Activated CD8-positive, alpha-beta T cell treated with anti-CD3 and anti-CD28 coated beads for 36 hours (primary cell): ENCODE measurements around the gene PRKD2. TPM values are rescaled to one million over a fixed set of nuclear protein-coding genes. Genes with fewer than 3 reads are reported as not detected.

Experiments used
- ATAC-seq: fragments of 200-7000 bp; cut with Tn5 transposase; one replicate; pipeline ENCODE4 v1.10.0; 2021; ENCODE audit warnings: mild to moderate bottlenecking, moderate library complexity
- CTCF ChIA-PET: fragments of 350-600 bp; sonication (Branson Sonifier 250); formaldehyde crosslinking; loops from one replicate; lab custom pipeline; 2021; ENCODE audit warnings: antibody characterized with exemption; lab: Charles Lee
- POLR2A ChIA-PET: fragments of 350-600 bp; sonication (Branson Sonifier 250); formaldehyde crosslinking; loops from one replicate; lab custom pipeline; 2021; ENCODE audit warnings: antibody characterized with exemption; lab: Charles Lee
- DNase-seq: peaks from one replicate; pipeline ENCODE4 v3.0.0-alpha.2; 2020
- H3K27ac Mint-ChIP-seq: one replicate; pipeline ENCODE4 v1.8.0; 2021; ENCODE audit warnings: mild to moderate bottlenecking, mixed read lengths
- H3K27me3 Mint-ChIP-seq: one replicate; pipeline ENCODE4 v1.8.0; 2021; ENCODE audit warnings: mixed read lengths
- H3K36me3 Mint-ChIP-seq: one replicate; pipeline ENCODE4 v1.8.0; 2021; ENCODE audit warnings: low read depth, mixed read lengths
- H3K4me1 Mint-ChIP-seq: one replicate; pipeline ENCODE4 v1.8.0; 2021; ENCODE audit warnings: low read depth, mixed read lengths
- H3K4me3 Mint-ChIP-seq: one replicate; pipeline ENCODE4 v1.8.0; 2021; ENCODE audit warnings: mild to moderate bottlenecking, moderate library complexity, mixed read lengths
- H3K9me3 Mint-ChIP-seq: one replicate; pipeline ENCODE4 v1.8.0; 2021; ENCODE audit warnings: mixed read lengths
- CTCF ChIP-seq: fragments of 200-600 bp; IDR thresholded peaks from one replicate; pipeline ENCODE4 v1.8.0; 2022; ENCODE audit warnings: antibody characterized with exemption, mild to moderate bottlenecking
- intact Hi-C: fragments of 100-400 bp; cut with micrococcal nuclease; formaldehyde crosslinking; loops from one replicate; pipeline ENCODE4 v1.10.0; 2022
- total RNA-seq, 2 experiments: library from RNA; stranded (reverse); gene quantifications; one replicate each; pipeline ENCODE4 v1.2.3, GENCODE V29; 2021

Gene PRKD2
- total RNA-seq, 2 experiments from 2014 or later, result 81.1 to 86.0 TPM

GRCh38 chr19:46726551-46726950 is 9.6 kb upstream of the PRKD2 start:
- H3K9me3 Mint-ChIP-seq, result no peaks in the 10 kb centered on the region
- peaks cover 15% of the 10 kb centered on the region for H3K4me1 Mint-ChIP-seq
- intact Hi-C loops, result loop anchor here (10.0 kb wide), 1 partner anchor 112 kb away; no protein-coding TSS in a partner anchor
- no peak for DNase-seq
- ChIA-PET POLR2A (no interaction called here), CTCF (interaction anchor here (3.0 to 6.4 kb wide), 3 partner anchors 12 to 22 kb away, joined by 14 to 95 read pairs (median 43); partner anchors contain the start of gene PRKD2)
- H3K27me3 Mint-ChIP-seq, result no peaks in the 10 kb centered on the region
- H3K27ac Mint-ChIP-seq, result no peak overlapping the region
- peaks cover 48% of the 10 kb centered on the region for H3K36me3 Mint-ChIP-seq
- H3K4me3 Mint-ChIP-seq, result no peak overlapping the region
- no peak for TF ChIP-seq CTCF
- ATAC-seq, result no peak

GRCh38 chr19:46725859-46726393 is 9.0 kb upstream of the PRKD2 start:
- peaks cover 11% of the 10 kb centered on the region for H3K4me1 Mint-ChIP-seq
- no peaks in the 10 kb centered on the region for H3K27me3 Mint-ChIP-seq
- TF ChIP-seq CTCF, result no peak
- peaks cover 50% of the 10 kb centered on the region for H3K36me3 Mint-ChIP-seq
- ATAC-seq, result no peak
- POLR2A ChIA-PET, result interaction anchor here (1.4 kb wide), 1 partner anchor 10 kb away, joined by 4 read pairs; no protein-coding TSS in a partner anchor
- H3K4me3 Mint-ChIP-seq, result no peak overlapping the region
- intact Hi-C loops, result loop anchor here (10.0 kb wide), 1 partner anchor 111 kb away; no protein-coding TSS in a partner anchor
- CTCF ChIA-PET, result interaction anchor here (3.7 to 6.4 kb wide), 2 partner anchors 11 to 21 kb away, joined by 43 to 95 read pairs; partner anchors contain the start of gene PRKD2
- DNase-seq, result no peak
- H3K27ac Mint-ChIP-seq, result no peak overlapping the region
- no peaks in the 10 kb centered on the region for H3K9me3 Mint-ChIP-seq

- CTCF ChIA-PET, result interaction anchor here (1.1 to 1.2 kb wide), 3 partner anchors 13 to 21 kb away, joined by 3 read pairs; no protein-coding TSS in a partner anchor
- Mint-ChIP-seq H3K36me3 (peaks cover 51% of the 10 kb centered on the region), H3K27ac (no peak overlapping the region), H3K4me3 (no peak overlapping the region), H3K4me1 (peaks cover 15% of the 10 kb centered on the region), H3K27me3 (no peaks in the 10 kb centered on the region), H3K9me3 (no peaks in the 10 kb centered on the region)
- TF ChIP-seq CTCF, result no peak
- DNase-seq (no peak), ATAC-seq (no peak)
- intact Hi-C loops, result loop anchor here (10.0 kb wide), 1 partner anchor 110 kb away; no protein-coding TSS in a partner anchor
- POLR2A ChIA-PET, result interaction anchor here (1.0 to 1.4 kb wide), 3 partner anchors 10 to 34 kb away, joined by 3 to 4 read pairs (median 3); no protein-coding TSS in a partner anchor
Observed at GRCh38 chr19:46725036-46725820, 8.3 kb upstream of the PRKD2 start.

GRCh38 chr19:46724468-46724867 is 7.6 kb upstream of the PRKD2 start:
- ATAC-seq (no peak), DNase-seq (no peak)
- Mint-ChIP-seq H3K4me1 (peaks cover 17% of the 10 kb centered on the region), H3K27ac (no peak overlapping the region), H3K4me3 (no peak overlapping the region), H3K36me3 (peaks cover 51% of the 10 kb centered on the region), H3K9me3 (no peaks in the 10 kb centered on the region), H3K27me3 (no peaks in the 10 kb centered on the region)
- POLR2A ChIA-PET, result interaction anchor here (1.0 to 2.6 kb wide), 4 partner anchors 9 to 33 kb away, joined by 3 to 7 read pairs (median 4); no protein-coding TSS in a partner anchor
- CTCF ChIA-PET, result interaction anchor here (1.1 to 1.2 kb wide), 3 partner anchors 14 to 20 kb away, joined by 3 read pairs; no protein-coding TSS in a partner anchor
- intact Hi-C loops, result loop anchor here (10.0 kb wide), 1 partner anchor 110 kb away; no protein-coding TSS in a partner anchor
- TF ChIP-seq CTCF, result no peak
